Measurements from ENCODE around the gene ASTL. TPM values are rescaled to one million over a fixed set of nuclear protein-coding genes. Genes with fewer than 3 reads are reported as not detected.
"Not testable (repeated sequence)": the region's sequence is repeated elsewhere in the genome, so short reads cannot be mapped to it uniquely, and the experiment has no call there.

Gene ASTL
- total RNA-seq, 1 donor from 2014 or later: 2.9 TPM

- H3K27me3 Mint-ChIP-seq (ENCODE audit: insufficient read depth): peaks cover 2% of the 10 kb centered on the region
- peak overlapping the region; percentile 99 for H3K27ac Mint-ChIP-seq
Measured at GRCh38 chr2:96147593-96148201, 9.4 kb upstream of the ASTL start.

GRCh38 chr2:96146881-96147592 is 8.7 kb upstream of the ASTL start:
- no peak for DNase-seq (ENCODE audit: low spot score)
- Mint-ChIP-seq H3K9me3 (no peaks in the 10 kb centered on the region), H3K4me3 (peak overlapping the region; percentile 88), H3K4me1 (ENCODE audit: low read depth) (peaks cover 66% of the 10 kb centered on the region), H3K27ac (peak overlapping the region; percentile 99), H3K36me3 (ENCODE audit: low read depth) (peaks cover 26% of the 10 kb centered on the region), H3K27me3 (ENCODE audit: insufficient read depth) (peaks cover 2% of the 10 kb centered on the region)
- intact Hi-C loops (cut with micrococcal nuclease): loop anchor here (1.0 to 10.0 kb wide), 5 partner anchors 60 to 1518 kb away; partner anchors contain the start of genes ACTR1B and C2orf92

More at GRCh38 chr2:96147593-96148201, 9.4 kb upstream of the ASTL start:
- Mint-ChIP-seq H3K9me3 (no peaks in the 10 kb centered on the region), H3K36me3 (ENCODE audit: low read depth) (peaks cover 20% of the 10 kb centered on the region), H3K4me3 (peak overlapping the region; percentile 88), H3K4me1 (ENCODE audit: low read depth) (peaks cover 66% of the 10 kb centered on the region)
- intact Hi-C loops (cut with micrococcal nuclease): loop anchor here (1.0 to 10.0 kb wide), 4 partner anchors 10 to 1517 kb away; partner anchors contain the start of genes ACTR1B and C2orf92
- no peak for DNase-seq (ENCODE audit: low spot score)

- peak; percentile 83 for DNase-seq (ENCODE audit: low spot score)
- peaks cover 64% of the 10 kb centered on the region for H3K4me1 Mint-ChIP-seq (ENCODE audit: low read depth)
- peaks cover 29% of the 10 kb centered on the region for H3K36me3 Mint-ChIP-seq (ENCODE audit: low read depth)
- peaks cover 2% of the 10 kb centered on the region for H3K27me3 Mint-ChIP-seq (ENCODE audit: insufficient read depth)
- intact Hi-C loops (cut with micrococcal nuclease): loop anchor here (1.0 to 10.0 kb wide), 5 partner anchors 61 to 1518 kb away; partner anchors contain the start of genes ACTR1B and C2orf92
- peak overlapping the region; percentile 88 for H3K4me3 Mint-ChIP-seq
- no peaks in the 10 kb centered on the region for H3K9me3 Mint-ChIP-seq
- H3K27ac Mint-ChIP-seq: peak overlapping the region; percentile 99
Measured at GRCh38 chr2:96146153-96146880, 8.0 kb upstream of the ASTL start.

- H3K4me3 Mint-ChIP-seq: peak overlapping the region; percentile 88
- DNase-seq (ENCODE audit: low spot score): no peak
- no peaks in the 10 kb centered on the region for H3K9me3 Mint-ChIP-seq
- H3K27ac Mint-ChIP-seq: peak overlapping the region; percentile 99
- peaks cover 29% of the 10 kb centered on the region for H3K36me3 Mint-ChIP-seq (ENCODE audit: low read depth)
- H3K4me1 Mint-ChIP-seq (ENCODE audit: low read depth): peaks cover 60% of the 10 kb centered on the region
- peaks cover 2% of the 10 kb centered on the region for H3K27me3 Mint-ChIP-seq (ENCODE audit: insufficient read depth)
- intact Hi-C loops (cut with micrococcal nuclease): loop anchor here (1.0 to 10.0 kb wide), 8 partner anchors 18 to 1519 kb away; partner anchors contain the start of genes ACTR1B, ADRA2B, C2orf92 and CIAO1
Measured at GRCh38 chr2:96145848-96146152, 7.5 kb upstream of the ASTL start.

- peak; percentile 88 for DNase-seq (ENCODE audit: low spot score)
- peaks cover 29% of the 10 kb centered on the region for H3K36me3 Mint-ChIP-seq (ENCODE audit: low read depth)
- peak within 1 kb of the TSS; percentile 99 for H3K27ac Mint-ChIP-seq
- intact Hi-C loops (cut with micrococcal nuclease): loop anchor here (1.0 to 10.0 kb wide), 6 partner anchors 18 to 1520 kb away; partner anchors contain the start of genes ACTR1B, ADRA2B, C2orf92 and CIAO1
- peaks cover 55% of the 10 kb centered on the region for H3K4me1 Mint-ChIP-seq (ENCODE audit: low read depth)
- peaks cover 2% of the 10 kb centered on the region for H3K27me3 Mint-ChIP-seq (ENCODE audit: insufficient read depth)
- peak within 1 kb of the TSS; percentile 97 for H3K4me3 Mint-ChIP-seq
- H3K9me3 Mint-ChIP-seq: no peaks in the 10 kb centered on the region
Measured at GRCh38 chr2:96145036-96145847, 6.9 kb upstream of the ASTL start, which contains the start of gene DUSP2. Gene DUSP2, minus strand, starts transcription at chr2:96145440. Its CDS starts 86 bp downstream, at chr2:96145354.

GRCh38 chr2:96144481-96145035 is 6.3 kb upstream of the ASTL start:
- H3K27ac Mint-ChIP-seq: peak overlapping the region; percentile 96
- DNase-seq (ENCODE audit: low spot score): peak; percentile 35
- intact Hi-C loops (cut with micrococcal nuclease): loop anchor here (1.0 to 10.0 kb wide), 7 partner anchors 19 to 1520 kb away; partner anchors contain the start of genes ACTR1B, ADRA2B, C2orf92 and CIAO1
- H3K4me3 Mint-ChIP-seq: peak overlapping the region; percentile 97
- no peaks in the 10 kb centered on the region for H3K9me3 Mint-ChIP-seq
- peaks cover 55% of the 10 kb centered on the region for H3K4me1 Mint-ChIP-seq (ENCODE audit: low read depth)
- H3K27me3 Mint-ChIP-seq (ENCODE audit: insufficient read depth): peaks cover 2% of the 10 kb centered on the region
- H3K36me3 Mint-ChIP-seq (ENCODE audit: low read depth): peaks cover 29% of the 10 kb centered on the region

- Mint-ChIP-seq H3K4me3 (peak overlapping the region; percentile 97), H3K9me3 (no peaks in the 10 kb centered on the region)
- DNase-seq (ENCODE audit: low spot score): no peak
Measured at GRCh38 chr2:96143848-96144480, 5.7 kb upstream of the ASTL start.

GRCh38 chr2:96143231-96143847 is 5.0 kb upstream of the ASTL start:
- H3K4me1 Mint-ChIP-seq (ENCODE audit: low read depth): peaks cover 51% of the 10 kb centered on the region
- no peak for DNase-seq (ENCODE audit: low spot score)
- peak overlapping the region; percentile 96 for H3K27ac Mint-ChIP-seq
- H3K36me3 Mint-ChIP-seq (ENCODE audit: low read depth): peaks cover 29% of the 10 kb centered on the region
- intact Hi-C loops (cut with micrococcal nuclease): loop anchor here (10.0 kb wide), 1 partner anchor 1521 kb away; the partner anchor contains the start of genes ACTR1B and C2orf92
- H3K9me3 Mint-ChIP-seq: no peaks in the 10 kb centered on the region
- peaks cover 2% of the 10 kb centered on the region for H3K27me3 Mint-ChIP-seq (ENCODE audit: insufficient read depth)
- H3K4me3 Mint-ChIP-seq: peak overlapping the region; percentile 97

More at GRCh38 chr2:96143848-96144480, 5.7 kb upstream of the ASTL start:
- H3K27me3 Mint-ChIP-seq (ENCODE audit: insufficient read depth): peaks cover 2% of the 10 kb centered on the region
- H3K36me3 Mint-ChIP-seq (ENCODE audit: low read depth): peaks cover 29% of the 10 kb centered on the region
- peak overlapping the region; percentile 96 for H3K27ac Mint-ChIP-seq
- intact Hi-C loops (cut with micrococcal nuclease): loop anchor here (1.0 to 10.0 kb wide), 3 partner anchors 27 to 1521 kb away; partner anchors contain the start of genes ACTR1B, ADRA2B and C2orf92
- peaks cover 55% of the 10 kb centered on the region for H3K4me1 Mint-ChIP-seq (ENCODE audit: low read depth)

GRCh38 chr2:96142217-96143113 is 4.2 kb upstream of the ASTL start:
- DNase-seq (ENCODE audit: low spot score): no peak
- intact Hi-C loops (cut with micrococcal nuclease): loop anchor here (10.0 kb wide), 1 partner anchor 1522 kb away; the partner anchor contains the start of genes ACTR1B and C2orf92
- Mint-ChIP-seq H3K36me3 (ENCODE audit: low read depth) (peaks cover 29% of the 10 kb centered on the region), H3K27ac (peak overlapping the region; percentile 96), H3K9me3 (no peaks in the 10 kb centered on the region), H3K4me3 (peak overlapping the region; percentile 97), H3K27me3 (ENCODE audit: insufficient read depth) (peaks cover 2% of the 10 kb centered on the region), H3K4me1 (ENCODE audit: low read depth) (peaks cover 42% of the 10 kb centered on the region)

GRCh38 chr2:96141624-96141967 is 3.3 kb upstream of the ASTL start:
- not testable (repeated sequence) for DNase-seq (ENCODE audit: low spot score); H3K9me3 Mint-ChIP-seq; H3K27me3 Mint-ChIP-seq (ENCODE audit: insufficient read depth)
- Mint-ChIP-seq H3K4me1 (ENCODE audit: low read depth) (peaks cover 34% of the 10 kb centered on the region), H3K27ac (peak overlapping the region; percentile 86), H3K4me3 (peak overlapping the region; percentile 97), H3K36me3 (ENCODE audit: low read depth) (peaks cover 29% of the 10 kb centered on the region)
- intact Hi-C loops (cut with micrococcal nuclease): loop anchor here (10.0 kb wide), 1 partner anchor 1523 kb away; the partner anchor contains the start of genes ACTR1B and C2orf92
